MCF 10A (cell line): ENCODE results near the gene ADNP. TPM values are rescaled to one million over a fixed set of nuclear protein-coding genes. Genes with fewer than 3 reads are reported as not detected.

ENCODE experiments used
- BruUV-seq: library from RNA; stranded (reverse); fragments of 400-500 nt; replicated peaks from 2 replicates; lab custom pipeline; 2021; lab: Mats Ljungman, UMichigan
- CTCF ChIA-PET: fragments of 300-600 bp; sonication (Branson Sonifier 250); formaldehyde crosslinking; extraction: SDS; loops from one replicate; lab custom pipeline; 2021; ENCODE audit warnings: antibody characterized with exemption, inconsistent platforms; lab: Yijun Ruan, JAX
- POLR2A ChIA-PET: fragments of 300-600, 350-650 bp; sonication (Branson Sonifier 250); formaldehyde crosslinking; extraction: SDS; loops from one replicate; lab custom pipeline; 2020; ENCODE audit warnings: antibody characterized with exemption, inconsistent platforms; lab: Yijun Ruan, JAX
- DNase-seq: peaks from one replicate; pipeline ENCODE4 v3.0.0-alpha.2; 2018; ENCODE audit not compliant: unreplicated experiment
- H3K27ac Mint-ChIP-seq: one replicate; pipeline ENCODE4 v1.8.0; 2022; ENCODE audit warnings: mild to moderate bottlenecking, low read depth, mixed read lengths; ENCODE audit not compliant: unreplicated experiment
- H3K27me3 Mint-ChIP-seq: one replicate; pipeline ENCODE4 v1.8.0; 2022; ENCODE audit warnings: mixed read lengths; ENCODE audit not compliant: insufficient read depth, unreplicated experiment
- H3K36me3 Mint-ChIP-seq: one replicate; pipeline ENCODE4 v1.8.0; 2022; ENCODE audit warnings: mild to moderate bottlenecking, moderate library complexity, mixed read lengths; ENCODE audit not compliant: insufficient read depth, unreplicated experiment
- H3K4me1 Mint-ChIP-seq: one replicate; pipeline ENCODE4 v1.8.0; 2022; ENCODE audit warnings: mixed read lengths; ENCODE audit not compliant: insufficient read depth, unreplicated experiment
- H3K4me3 Mint-ChIP-seq: one replicate; pipeline ENCODE4 v1.8.0; 2022; ENCODE audit warnings: mild to moderate bottlenecking, moderate library complexity, mixed read lengths; ENCODE audit not compliant: unreplicated experiment
- H3K9me3 Mint-ChIP-seq: one replicate; pipeline ENCODE4 v1.8.0; 2022; ENCODE audit warnings: mixed read lengths; ENCODE audit not compliant: unreplicated experiment
- intact Hi-C: fragments of 100-400 bp; cut with micrococcal nuclease; formaldehyde crosslinking; loops from 2 replicates; pipeline ENCODE4 v1.14.1; 2022
- total RNA-seq: library from RNA; stranded (reverse); gene quantifications from 2 replicates; pipeline ENCODE4 v1.2.3, GENCODE V29; 2022
- TF ChIP-seq, protein P1 (sequence below): fragments of 200-600 bp; IDR thresholded peaks from one replicate; pipeline ENCODE4 v1.8.0; 2022; ENCODE audit warnings: antibody characterized with exemption, mild to moderate bottlenecking; ENCODE audit not compliant: unreplicated experiment

ADNP gene
- total RNA-seq, 1 experiment from 2014 or later, result 77.5 TPM

DNA sequence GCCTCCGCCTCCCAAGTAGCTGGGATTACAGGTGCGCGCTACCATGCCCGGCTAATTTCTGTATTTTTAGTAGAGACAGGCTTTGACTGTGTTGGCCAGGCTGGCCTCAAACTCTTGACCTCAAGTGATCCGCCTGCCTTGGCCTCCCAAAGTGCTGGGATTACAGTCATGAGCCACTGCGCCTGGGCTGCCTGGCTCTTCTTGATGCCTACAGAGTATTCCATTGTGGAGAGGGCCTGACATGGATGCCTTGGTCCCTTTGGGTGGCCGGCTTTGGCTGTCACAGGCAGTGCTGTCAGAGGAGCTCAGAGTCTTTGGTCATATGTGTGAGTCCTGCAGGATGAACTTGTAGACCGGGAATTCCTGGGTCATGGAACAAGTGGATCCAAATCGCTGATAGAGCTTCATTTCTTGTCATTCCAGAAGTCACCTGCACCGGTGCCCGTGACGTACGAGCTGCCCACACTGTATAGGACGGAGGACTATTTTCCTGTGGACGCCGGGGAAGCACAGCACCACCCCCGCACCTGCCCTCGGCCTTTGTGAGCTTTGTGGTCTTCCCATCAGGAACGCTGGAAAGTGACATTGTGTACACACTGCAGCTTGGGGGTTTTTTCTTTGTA lies 55.1 kb downstream of the ADNP start:
- DNase-seq, result no peak
- H3K27me3 Mint-ChIP-seq, result no peaks in the 10 kb centered on the region
- intact Hi-C loops, result no loop called here
- TF ChIP-seq, protein P1, sequence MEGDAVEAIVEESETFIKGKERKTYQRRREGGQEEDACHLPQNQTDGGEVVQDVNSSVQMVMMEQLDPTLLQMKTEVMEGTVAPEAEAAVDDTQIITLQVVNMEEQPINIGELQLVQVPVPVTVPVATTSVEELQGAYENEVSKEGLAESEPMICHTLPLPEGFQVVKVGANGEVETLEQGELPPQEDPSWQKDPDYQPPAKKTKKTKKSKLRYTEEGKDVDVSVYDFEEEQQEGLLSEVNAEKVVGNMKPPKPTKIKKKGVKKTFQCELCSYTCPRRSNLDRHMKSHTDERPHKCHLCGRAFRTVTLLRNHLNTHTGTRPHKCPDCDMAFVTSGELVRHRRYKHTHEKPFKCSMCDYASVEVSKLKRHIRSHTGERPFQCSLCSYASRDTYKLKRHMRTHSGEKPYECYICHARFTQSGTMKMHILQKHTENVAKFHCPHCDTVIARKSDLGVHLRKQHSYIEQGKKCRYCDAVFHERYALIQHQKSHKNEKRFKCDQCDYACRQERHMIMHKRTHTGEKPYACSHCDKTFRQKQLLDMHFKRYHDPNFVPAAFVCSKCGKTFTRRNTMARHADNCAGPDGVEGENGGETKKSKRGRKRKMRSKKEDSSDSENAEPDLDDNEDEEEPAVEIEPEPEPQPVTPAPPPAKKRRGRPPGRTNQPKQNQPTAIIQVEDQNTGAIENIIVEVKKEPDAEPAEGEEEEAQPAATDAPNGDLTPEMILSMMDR, result no peak
- BruUV-seq, result no TSS peak
- POLR2A ChIA-PET, result interaction anchor here (0.6 to 1.5 kb wide), 4 partner anchors 20 to 293 kb away, joined by 3 to 5 read pairs (median 4); no protein-coding TSS in a partner anchor
- H3K27ac Mint-ChIP-seq, result no peak overlapping the region
- H3K4me1 Mint-ChIP-seq, result no peaks in the 10 kb centered on the region
- H3K36me3 Mint-ChIP-seq, result peaks cover 9% of the 10 kb centered on the region
- no peaks in the 10 kb centered on the region for H3K9me3 Mint-ChIP-seq
- H3K4me3 Mint-ChIP-seq, result no peak overlapping the region
- CTCF ChIA-PET, result interaction anchor here (0.6 to 0.9 kb wide), 5 partner anchors 10 to 59 kb away, joined by 3 to 4 read pairs (median 3); no protein-coding TSS in a partner anchor

DNA sequence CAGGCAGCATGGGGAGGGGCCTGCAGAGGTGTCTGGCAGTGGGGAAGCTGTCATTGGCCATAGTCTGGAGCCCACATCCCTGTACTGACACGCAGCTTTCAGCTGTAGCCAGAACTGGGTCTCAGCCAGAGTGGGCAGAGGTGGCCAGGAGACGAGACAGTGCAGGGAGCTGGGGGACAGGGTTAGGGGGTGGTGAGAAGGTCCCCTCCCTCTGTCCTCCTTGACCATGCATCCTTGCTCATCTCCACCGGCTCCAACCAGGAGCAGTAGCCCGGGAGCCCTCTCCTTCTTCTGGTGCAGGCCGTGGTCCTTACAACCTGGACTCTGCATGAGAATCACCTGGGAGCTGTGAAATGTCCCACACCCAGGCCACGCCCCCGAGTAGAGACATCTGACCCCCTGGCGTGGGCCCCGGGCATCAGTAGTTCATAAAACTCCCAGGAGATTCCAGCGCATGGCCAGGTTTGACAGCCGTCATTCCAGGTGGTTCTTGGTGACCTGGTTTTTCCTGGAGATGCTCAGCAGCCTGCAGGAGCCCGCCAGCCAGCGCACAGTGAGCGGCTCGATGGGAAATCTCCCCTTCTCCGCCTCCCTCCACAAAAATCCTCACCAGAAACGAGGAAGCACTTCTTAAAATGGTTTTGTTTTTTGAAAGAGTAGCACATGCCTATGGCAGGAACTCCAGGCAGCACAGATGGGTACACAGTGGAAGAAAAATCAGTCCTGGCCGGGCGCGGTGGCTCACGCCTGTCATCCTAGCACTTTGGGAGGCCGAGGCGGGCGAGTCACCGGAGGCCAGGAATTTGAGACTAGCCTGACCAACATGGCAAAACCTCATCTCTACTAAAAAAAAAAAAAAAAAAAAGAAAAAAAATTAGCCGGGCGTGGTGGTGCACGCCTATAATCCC lies 56.2 kb downstream of the ADNP start:
- TF ChIP-seq, protein P1, result no peak
- POLR2A ChIA-PET, result interaction anchor here (0.6 to 0.7 kb wide), 2 partner anchors 123 to 294 kb away, joined by 3 to 4 read pairs; no protein-coding TSS in a partner anchor
- no TSS peak for BruUV-seq
- H3K9me3 Mint-ChIP-seq, result no peaks in the 10 kb centered on the region
- intact Hi-C loops, result no loop called here
- H3K27me3 Mint-ChIP-seq, result no peaks in the 10 kb centered on the region
- no peak for DNase-seq
- no peaks in the 10 kb centered on the region for H3K4me1 Mint-ChIP-seq
- no peak overlapping the region for H3K27ac Mint-ChIP-seq
- H3K36me3 Mint-ChIP-seq, result peaks cover 9% of the 10 kb centered on the region
- CTCF ChIA-PET, result interaction anchor here (0.9 to 1.0 kb wide), 2 partner anchors 9 to 23 kb away, joined by 3 to 4 read pairs; no protein-coding TSS in a partner anchor
- H3K4me3 Mint-ChIP-seq, result no peak overlapping the region

DNA sequence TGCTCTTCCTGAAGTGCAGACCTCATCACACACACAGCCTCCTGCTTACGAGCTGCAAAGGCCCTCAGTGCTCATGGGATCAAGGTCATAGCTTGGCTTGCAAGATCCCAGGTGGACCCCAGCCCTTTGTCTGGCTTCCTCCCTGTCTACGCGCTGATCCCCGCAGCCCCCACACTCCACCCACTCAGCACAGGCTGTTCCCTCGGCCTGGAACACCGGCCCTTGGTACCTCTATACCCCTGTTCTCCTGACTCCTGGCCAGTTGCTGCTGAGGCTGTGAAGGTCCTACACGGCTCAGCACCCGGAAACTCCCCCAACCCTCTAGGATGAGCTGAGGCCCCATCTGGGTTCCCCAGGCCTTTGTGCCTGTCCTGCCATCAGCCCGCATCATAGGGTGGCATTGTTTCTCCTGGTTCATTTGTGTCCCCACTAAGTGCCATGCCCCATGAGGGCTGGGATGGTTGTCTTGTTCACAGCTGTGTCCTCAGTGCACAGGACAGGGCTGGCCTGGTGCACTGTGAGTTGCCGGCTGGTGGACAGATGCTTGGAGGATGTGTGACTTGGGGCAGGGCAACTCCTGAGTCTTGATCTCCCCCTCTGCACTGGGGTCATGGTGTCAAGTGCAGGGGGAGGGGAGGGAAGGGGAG lies 57.0 kb downstream of the ADNP start:
- DNase-seq, result no peak
- H3K4me3 Mint-ChIP-seq, result no peak overlapping the region
- intact Hi-C loops, result no loop called here
- no peaks in the 10 kb centered on the region for H3K4me1 Mint-ChIP-seq
- no peak overlapping the region for H3K27ac Mint-ChIP-seq
- no TSS peak for BruUV-seq
- TF ChIP-seq, protein P1, result no peak
- POLR2A ChIA-PET, result no interaction called here
- no peaks in the 10 kb centered on the region for H3K9me3 Mint-ChIP-seq
- CTCF ChIA-PET, result interaction anchor here (0.6 to 1.0 kb wide), 2 partner anchors 24 to 55 kb away, joined by 3 to 7 read pairs; no protein-coding TSS in a partner anchor
- peaks cover 9% of the 10 kb centered on the region for H3K36me3 Mint-ChIP-seq
- H3K27me3 Mint-ChIP-seq, result no peaks in the 10 kb centered on the region
